Measurements from ENCODE around the gene TTLL7.

DNA sequence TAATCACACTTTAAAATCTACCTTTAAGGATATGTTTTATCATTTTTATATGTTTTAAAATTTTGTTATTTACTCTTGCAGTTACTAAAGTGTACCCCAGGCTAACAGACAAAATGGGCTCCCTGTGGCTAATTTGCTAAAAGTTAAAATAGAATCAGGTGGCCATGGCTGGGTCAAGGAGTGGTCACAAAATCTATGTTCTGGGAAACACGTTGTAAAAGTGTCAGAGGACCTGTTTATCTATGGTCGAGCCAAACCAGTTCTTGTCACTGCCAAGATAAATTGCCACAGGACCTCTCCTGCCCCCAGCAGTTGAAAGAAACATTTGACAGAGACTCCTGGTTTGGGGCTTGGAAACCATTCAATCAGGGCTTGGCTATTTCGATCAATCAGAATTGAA, 21.2 kb upstream of the TTLL7 start:
- TF ChIP-seq, protein P1, sequence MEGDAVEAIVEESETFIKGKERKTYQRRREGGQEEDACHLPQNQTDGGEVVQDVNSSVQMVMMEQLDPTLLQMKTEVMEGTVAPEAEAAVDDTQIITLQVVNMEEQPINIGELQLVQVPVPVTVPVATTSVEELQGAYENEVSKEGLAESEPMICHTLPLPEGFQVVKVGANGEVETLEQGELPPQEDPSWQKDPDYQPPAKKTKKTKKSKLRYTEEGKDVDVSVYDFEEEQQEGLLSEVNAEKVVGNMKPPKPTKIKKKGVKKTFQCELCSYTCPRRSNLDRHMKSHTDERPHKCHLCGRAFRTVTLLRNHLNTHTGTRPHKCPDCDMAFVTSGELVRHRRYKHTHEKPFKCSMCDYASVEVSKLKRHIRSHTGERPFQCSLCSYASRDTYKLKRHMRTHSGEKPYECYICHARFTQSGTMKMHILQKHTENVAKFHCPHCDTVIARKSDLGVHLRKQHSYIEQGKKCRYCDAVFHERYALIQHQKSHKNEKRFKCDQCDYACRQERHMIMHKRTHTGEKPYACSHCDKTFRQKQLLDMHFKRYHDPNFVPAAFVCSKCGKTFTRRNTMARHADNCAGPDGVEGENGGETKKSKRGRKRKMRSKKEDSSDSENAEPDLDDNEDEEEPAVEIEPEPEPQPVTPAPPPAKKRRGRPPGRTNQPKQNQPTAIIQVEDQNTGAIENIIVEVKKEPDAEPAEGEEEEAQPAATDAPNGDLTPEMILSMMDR (IDR thresholded peaks at IDR 0.05) = no peak
- TF ChIP-seq POLR2A (IDR thresholded peaks at IDR 0.05) = no peak
